H1 (cell line): ENCODE results near the gene ADGRL3. TPM values are rescaled to one million over a fixed set of nuclear protein-coding genes. Genes with fewer than 3 reads are reported as not detected.
A peak's percentile ranks its signal among the peaks of the same experiment; 100 is the strongest.

ENCODE experiments used
- BACH1 ChIP-seq: IDR thresholded peaks from 2 replicates; pipeline ENCODE4 v1.6.1; 2012; ENCODE audit warnings: low read length, improper control_type of control experiment
- CBX8 ChIP-seq: fragments of 300-800, 300-1000 bp; sonication (generic); IDR thresholded peaks from 2 replicates; pipeline ENCODE4 v1.7.1; 2016; ENCODE audit warnings: low read depth, low read length, borderline replicate concordance
- CHD1 ChIP-seq: IDR thresholded peaks from 2 replicates; pipeline ENCODE4 v1.6.1; 2012; ENCODE audit warnings: low read depth, low read length, improper control_type of control experiment
- HDAC2 ChIP-seq, 2 experiments: fragments of 300-600 bp in 1 of 2; sonication (generic) in 1 of 2; IDR thresholded peaks; 2 replicates each; pipeline ENCODE4 v1.6.1; 2011 to 2012; ENCODE audit warnings: low read depth in 2 of 2, low read length in 2 of 2, mild to moderate bottlenecking in 2 of 2, moderate library complexity in 2 of 2, borderline replicate concordance in 1 of 2, inconsistent platforms in 1 of 2
- HDAC6 ChIP-seq: IDR thresholded peaks from one replicate; pipeline ENCODE4 v1.7.1; 2012; ENCODE audit warnings: low read depth, mild to moderate bottlenecking, inconsistent platforms, low read length, moderate library complexity
- JUND ChIP-seq: IDR thresholded peaks from 2 replicates; pipeline ENCODE4 v1.6.1; 2011; ENCODE audit warnings: mild to moderate bottlenecking, improper control_type of control experiment, low read length
- TBP ChIP-seq: IDR thresholded peaks from 2 replicates; pipeline ENCODE4 v1.6.1; 2011; ENCODE audit warnings: low read depth, low read length, improper control_type of control experiment
- TEAD4 ChIP-seq: IDR thresholded peaks from 2 replicates; pipeline ENCODE4 v1.6.1; 2012; ENCODE audit warnings: low read depth, low read length, inconsistent platforms, mixed read lengths
- polyA plus RNA-seq, 7 experiments: library from polyadenylated mRNA; depleted of rRNA in 3 of 7; stranded (reverse) in 5 of 7; unstranded in 2 of 7; fragments of >200 nt in 5 of 7; fragments of 200-250 nt in 2 of 7; gene quantifications; 1 replicate in 5 of 7; 2 replicates in 1 of 7; 4 replicates in 1 of 7; pipeline versions ENCODE4 v1.2.1 to v1.2.3, GENCODE V29; 2011 to 2013; ENCODE audit warnings: missing spikeins in 2 of 7, mixed read lengths in 2 of 7
- total RNA-seq: library from RNA; stranded (reverse); fragmentation: NEBNext Ultra II Directional; extraction: Animal tissue kit (Norgen Biotek cat#: 25700); gene quantifications from 2 replicates; pipeline ENCODE4 v1.2.1, GENCODE V29; 2021

ADGRL3 gene
- total and polyA plus RNA-seq, 2 of the 8 experiments (the other 6 are each of a cell fraction or from before 2014, with no cell fraction given) = 6.6 to 13.0 TPM

GRCh38 chr4:61336916-61337315, 136.8 kb downstream of the ADGRL3 start (continued):
- TF ChIP-seq CBX8 (no peak), HDAC2 (IDR thresholded peaks at IDR 0.05; ENCODE audit: borderline replicate concordance in 1 of 2, low read depth in 2 of 2, low read length in 2 of 2) (no peak), CHD1 (no peak), BACH1 (no peak), TBP (no peak), JUND (no peak), TEAD4 (0 out of 2 replicates have a peak, but pooled peaks have one; percentile 55), HDAC6 (no peak)
- TF ChIP-seq, all 59 proteins: peak for 4
